Vagina (tissue), 2 donors: Measurements from ENCODE around the gene C5orf15. TPM values are rescaled to one million over a fixed set of nuclear protein-coding genes. Genes with fewer than 3 reads are reported as not detected.
A peak's percentile ranks its signal among the peaks of the same experiment; 100 is the strongest.

ENCODE experiments used
- DNase-seq, 2 donors: peaks; one replicate each; pipeline ENCODE4 v3.0.0-alpha.2; 2017; ENCODE audit errors: extremely low spot score in 2 of 2
- H3K27ac ChIP-seq: fragments of 200-600 bp; sonication (generic); one replicate; pipeline ENCODE4 v1.5.1; 2019
- H3K27me3 ChIP-seq: fragments of 200-600 bp; sonication (generic); one replicate; pipeline ENCODE4 v1.5.1; 2019
- H3K36me3 ChIP-seq, 2 donors: fragments of 200-600 bp; sonication (generic); one replicate each; pipeline ENCODE4 v1.5.1; 2017 to 2019
- H3K4me1 ChIP-seq: fragments of 200-600 bp; sonication (generic); one replicate; pipeline ENCODE4 v1.5.1; 2019
- H3K4me3 ChIP-seq, 2 donors: fragments of 200-600 bp; sonication (generic); 1 replicate in 1 of 2; 2 replicates in 1 of 2; pipeline ENCODE4 v1.5.1; 2016 to 2019
- H3K9me3 ChIP-seq: fragments of 200-600 bp; sonication (generic); one replicate; pipeline ENCODE4 v1.5.1; 2019
- CTCF ChIP-seq, 3 experiments: fragments of 450-650 bp in 2 of 3; fragments of 200-600 bp in 1 of 3; sonication (generic) in 1 of 3; IDR thresholded peaks; one replicate each; pipeline ENCODE4 v1.5.1; 2017 to 2019; ENCODE audit warnings: antibody characterized with exemption in 3 of 3, mild to moderate bottlenecking in 2 of 3, moderate library complexity in 2 of 3
- POLR2A ChIP-seq, 2 donors: fragments of 450-650 bp; IDR thresholded peaks; one replicate each; pipeline ENCODE4 v1.6.1; 2017; ENCODE audit warnings: antibody characterized with exemption in 2 of 2, mild to moderate bottlenecking in 2 of 2, moderate library complexity in 2 of 2
- POLR2AphosphoS5 ChIP-seq, 2 donors: sonication (generic); formaldehyde crosslinking; IDR thresholded peaks; one replicate each; pipeline ENCODE4 v1.9.0; 2017; ENCODE audit warnings: antibody characterized with exemption in 2 of 2, mild to moderate bottlenecking in 2 of 2, low read depth in 1 of 2; ENCODE audit not compliant: insufficient read depth in 1 of 2
- intact Hi-C: fragments of 100-400 bp; cut with DNase I; formaldehyde crosslinking; loops from one replicate; pipeline ENCODE4 v1.15.1; 2023
- total RNA-seq: library from RNA; depleted of rRNA; stranded (reverse); fragments of >200 nt; gene quantifications from one replicate; pipeline ENCODE4 v1.2.3, GENCODE V29; 2016

C5orf15 gene
- total RNA-seq, 1 donor from 2014 or later, result 35.8 TPM

GRCh38 chr5:134001938-134002731 is 33.7 kb upstream of the C5orf15 start:
- Histone ChIP-seq H3K27ac (peak overlapping the region; percentile 97), H3K4me1 (peaks cover 69% of the 10 kb centered on the region), H3K36me3 (no peaks in the 10 kb centered on the region), H3K27me3 (no peaks in the 10 kb centered on the region), H3K4me3 (peak overlapping the region in 1 of 2 donors; percentile 72), H3K9me3 (no peaks in the 10 kb centered on the region)
- no peak for DNase-seq
- intact Hi-C loops, result no loop called here
- no peak for TF ChIP-seq CTCF (IDR thresholded peaks at IDR 0.05)
- no peak for TF ChIP-seq POLR2A (IDR thresholded peaks at IDR 0.05)
- no peak for TF ChIP-seq POLR2AphosphoS5 (IDR thresholded peaks at IDR 0.05; ENCODE audit: insufficient read depth in 1 of 2, low read depth in 1 of 2)

- Histone ChIP-seq H3K4me1 (peaks cover 77% of the 10 kb centered on the region), H3K27ac (no peak overlapping the region), H3K9me3 (no peaks in the 10 kb centered on the region), H3K4me3 (no peak overlapping the region), H3K27me3 (no peaks in the 10 kb centered on the region), H3K36me3 (no peaks in the 10 kb centered on the region)
- intact Hi-C loops, result no loop called here
- TF ChIP-seq POLR2A (IDR thresholded peaks at IDR 0.05) (no peak), CTCF (IDR thresholded peaks at IDR 0.05) (no peak), POLR2AphosphoS5 (IDR thresholded peaks at IDR 0.05; ENCODE audit: insufficient read depth in 1 of 2, low read depth in 1 of 2) (no peak)
- no peak for DNase-seq
Measured at GRCh38 chr5:134000696-134001453, 32.5 kb upstream of the C5orf15 start.

GRCh38 chr5:134000091-134000511 is 31.7 kb upstream of the C5orf15 start:
- Histone ChIP-seq H3K4me1 (peaks cover 79% of the 10 kb centered on the region), H3K27me3 (no peaks in the 10 kb centered on the region), H3K27ac (no peak overlapping the region), H3K36me3 (no peaks in the 10 kb centered on the region), H3K9me3 (no peaks in the 10 kb centered on the region), H3K4me3 (no peak overlapping the region)
- no peak for TF ChIP-seq POLR2A (IDR thresholded peaks at IDR 0.05)
- TF ChIP-seq POLR2AphosphoS5 (IDR thresholded peaks at IDR 0.05; ENCODE audit: insufficient read depth in 1 of 2, low read depth in 1 of 2), result no peak
- no peak for TF ChIP-seq CTCF (IDR thresholded peaks at IDR 0.05)
- no peak for DNase-seq
- intact Hi-C loops, result no loop called here

GRCh38 chr5:133998807-133999206 is 30.4 kb upstream of the C5orf15 start:
- TF ChIP-seq POLR2AphosphoS5 (IDR thresholded peaks at IDR 0.05; ENCODE audit: insufficient read depth in 1 of 2, low read depth in 1 of 2) (no peak), POLR2A (IDR thresholded peaks at IDR 0.05) (no peak), CTCF (IDR thresholded peaks at IDR 0.05) (no peak)
- Histone ChIP-seq H3K4me1 (peaks cover 91% of the 10 kb centered on the region), H3K36me3 (no peaks in the 10 kb centered on the region)

More at GRCh38 chr5:133998807-133999206, 30.4 kb upstream of the C5orf15 start:
- no peak for DNase-seq
- H3K27me3 ChIP-seq, result no peaks in the 10 kb centered on the region
- intact Hi-C loops, result no loop called here
- no peak overlapping the region for H3K27ac ChIP-seq
- H3K9me3 ChIP-seq, result no peaks in the 10 kb centered on the region
- H3K4me3 ChIP-seq, result no peak overlapping the region
